ENCODE results near the gene SAA1. TPM values are rescaled to one million over a fixed set of nuclear protein-coding genes. Genes with fewer than 3 reads are reported as not detected.

Gene SAA1
- total RNA-seq, 1 donor from 2014 or later, result not detected

DNA sequence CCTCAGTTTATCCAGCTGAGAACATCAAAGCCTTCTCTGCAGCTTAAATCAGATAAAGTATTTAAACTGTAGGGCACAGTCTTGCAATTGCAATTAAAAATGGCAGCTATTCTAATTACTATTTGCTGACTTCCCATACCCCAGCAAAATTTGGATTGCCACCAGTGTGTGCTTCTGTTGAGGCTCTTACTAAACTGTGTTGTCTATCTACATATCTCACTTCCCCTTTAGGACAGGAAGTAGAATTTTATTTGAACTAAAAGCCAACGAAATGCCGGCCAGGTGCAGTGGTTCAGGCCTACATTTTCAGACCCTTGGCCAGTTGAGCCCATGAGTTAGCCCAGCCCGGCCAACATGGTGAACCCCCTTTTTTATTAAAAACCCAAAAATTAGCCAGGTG is 36.6 kb upstream of the SAA1 start:
- no peak overlapping the region for H3K4me3 Mint-ChIP-seq
- ATAC-seq (ENCODE audit: low read depth), result peak; percentile 96
- no peaks in the 10 kb centered on the region for H3K9me3 Mint-ChIP-seq
- TF ChIP-seq, protein P1, sequence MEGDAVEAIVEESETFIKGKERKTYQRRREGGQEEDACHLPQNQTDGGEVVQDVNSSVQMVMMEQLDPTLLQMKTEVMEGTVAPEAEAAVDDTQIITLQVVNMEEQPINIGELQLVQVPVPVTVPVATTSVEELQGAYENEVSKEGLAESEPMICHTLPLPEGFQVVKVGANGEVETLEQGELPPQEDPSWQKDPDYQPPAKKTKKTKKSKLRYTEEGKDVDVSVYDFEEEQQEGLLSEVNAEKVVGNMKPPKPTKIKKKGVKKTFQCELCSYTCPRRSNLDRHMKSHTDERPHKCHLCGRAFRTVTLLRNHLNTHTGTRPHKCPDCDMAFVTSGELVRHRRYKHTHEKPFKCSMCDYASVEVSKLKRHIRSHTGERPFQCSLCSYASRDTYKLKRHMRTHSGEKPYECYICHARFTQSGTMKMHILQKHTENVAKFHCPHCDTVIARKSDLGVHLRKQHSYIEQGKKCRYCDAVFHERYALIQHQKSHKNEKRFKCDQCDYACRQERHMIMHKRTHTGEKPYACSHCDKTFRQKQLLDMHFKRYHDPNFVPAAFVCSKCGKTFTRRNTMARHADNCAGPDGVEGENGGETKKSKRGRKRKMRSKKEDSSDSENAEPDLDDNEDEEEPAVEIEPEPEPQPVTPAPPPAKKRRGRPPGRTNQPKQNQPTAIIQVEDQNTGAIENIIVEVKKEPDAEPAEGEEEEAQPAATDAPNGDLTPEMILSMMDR (IDR thresholded peaks at IDR 0.05), result no peak
- ChIA-PET POLR2A (interaction anchor here (1.0 to 2.1 kb wide), 2 partner anchors 93 to 165 kb away, joined by 3 to 14 read pairs; partner anchors contain the start of genes GTF2H1, HPS5 and LDHA), CTCF (no interaction called here)
- DNase-seq, result no peak
- H3K27me3 Mint-ChIP-seq, result no peaks in the 10 kb centered on the region
- peak overlapping the region; percentile 51 for H3K27ac Mint-ChIP-seq
- no peaks in the 10 kb centered on the region for H3K36me3 Mint-ChIP-seq (ENCODE audit: low read depth)
- peaks cover 22% of the 10 kb centered on the region for H3K4me1 Mint-ChIP-seq
- intact Hi-C loops (cut with micrococcal nuclease), result no loop called here

DNA sequence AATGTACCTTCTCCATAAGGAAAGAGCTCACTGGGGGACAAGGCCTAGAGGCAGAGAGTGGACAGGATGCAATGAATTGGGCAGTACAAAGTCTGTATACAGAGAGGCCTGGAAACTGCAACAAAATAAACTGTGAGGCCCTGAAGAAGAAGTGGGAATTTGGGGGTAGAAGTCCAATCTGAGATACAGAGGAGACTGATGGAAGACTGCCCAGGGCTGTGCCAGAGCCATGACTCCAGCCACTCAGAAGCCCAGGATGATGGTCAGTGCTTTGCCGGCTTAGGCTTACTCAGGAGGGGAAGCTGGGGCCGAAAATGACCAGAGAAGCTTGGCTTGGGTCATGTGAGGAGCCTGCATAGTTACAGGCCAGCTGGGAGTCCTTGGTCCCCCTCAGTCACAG is 35.2 kb upstream of the SAA1 start:
- H3K36me3 Mint-ChIP-seq (ENCODE audit: low read depth), result no peaks in the 10 kb centered on the region
- H3K27me3 Mint-ChIP-seq, result peaks cover under 1% of the 10 kb centered on the region
- H3K4me1 Mint-ChIP-seq, result peaks cover 20% of the 10 kb centered on the region
- ChIA-PET CTCF (interaction anchor here (1.1 kb wide), 1 partner anchor 13 kb away, joined by 3 read pairs; no protein-coding TSS in a partner anchor), POLR2A (no interaction called here)
- H3K9me3 Mint-ChIP-seq, result no peaks in the 10 kb centered on the region
- no peak for DNase-seq
- H3K4me3 Mint-ChIP-seq, result no peak overlapping the region
- no peak overlapping the region for H3K27ac Mint-ChIP-seq
- no peak for ATAC-seq (ENCODE audit: low read depth)
- TF ChIP-seq, protein P1 (IDR thresholded peaks at IDR 0.05), result no peak
- intact Hi-C loops (cut with micrococcal nuclease), result loop anchor here (10.0 kb wide), 1 partner anchor 216 kb away; the partner anchor contains the start of gene SERGEF

DNA sequence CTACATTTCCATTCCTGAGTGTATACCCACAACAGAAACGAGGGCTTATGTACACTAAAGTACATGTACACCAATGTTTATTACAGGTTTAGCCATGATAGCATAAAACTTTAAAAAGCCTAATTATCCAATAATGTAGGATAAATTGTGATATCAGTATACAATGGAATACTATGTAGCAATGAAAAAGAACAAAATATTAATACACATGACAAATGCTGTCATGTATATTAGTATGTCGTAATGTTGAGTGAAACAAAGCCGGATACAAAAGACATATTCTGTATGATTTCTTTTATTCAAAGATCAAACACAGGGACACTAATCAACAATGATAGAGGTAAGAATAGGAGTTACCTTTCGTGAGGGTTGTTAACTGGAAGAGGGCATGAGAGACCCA is 32.2 kb upstream of the SAA1 start:
- no peaks in the 10 kb centered on the region for H3K9me3 Mint-ChIP-seq
- H3K4me3 Mint-ChIP-seq, result no peak overlapping the region
- peaks cover 17% of the 10 kb centered on the region for H3K27me3 Mint-ChIP-seq
- intact Hi-C loops (cut with micrococcal nuclease), result loop anchor here (10.0 kb wide), 1 partner anchor 219 kb away; the partner anchor contains the start of gene SERGEF
- ATAC-seq (ENCODE audit: low read depth) (no peak), DNase-seq (no peak)
- ChIA-PET POLR2A (no interaction called here), CTCF (interaction anchor here (0.9 kb wide), 1 partner anchor 10 kb away, joined by 4 read pairs; no protein-coding TSS in a partner anchor)
- no peaks in the 10 kb centered on the region for H3K36me3 Mint-ChIP-seq (ENCODE audit: low read depth)
- TF ChIP-seq, protein P1 (IDR thresholded peaks at IDR 0.05), result no peak
- H3K4me1 Mint-ChIP-seq, result peaks cover 9% of the 10 kb centered on the region
- H3K27ac Mint-ChIP-seq, result no peak overlapping the region

DNA sequence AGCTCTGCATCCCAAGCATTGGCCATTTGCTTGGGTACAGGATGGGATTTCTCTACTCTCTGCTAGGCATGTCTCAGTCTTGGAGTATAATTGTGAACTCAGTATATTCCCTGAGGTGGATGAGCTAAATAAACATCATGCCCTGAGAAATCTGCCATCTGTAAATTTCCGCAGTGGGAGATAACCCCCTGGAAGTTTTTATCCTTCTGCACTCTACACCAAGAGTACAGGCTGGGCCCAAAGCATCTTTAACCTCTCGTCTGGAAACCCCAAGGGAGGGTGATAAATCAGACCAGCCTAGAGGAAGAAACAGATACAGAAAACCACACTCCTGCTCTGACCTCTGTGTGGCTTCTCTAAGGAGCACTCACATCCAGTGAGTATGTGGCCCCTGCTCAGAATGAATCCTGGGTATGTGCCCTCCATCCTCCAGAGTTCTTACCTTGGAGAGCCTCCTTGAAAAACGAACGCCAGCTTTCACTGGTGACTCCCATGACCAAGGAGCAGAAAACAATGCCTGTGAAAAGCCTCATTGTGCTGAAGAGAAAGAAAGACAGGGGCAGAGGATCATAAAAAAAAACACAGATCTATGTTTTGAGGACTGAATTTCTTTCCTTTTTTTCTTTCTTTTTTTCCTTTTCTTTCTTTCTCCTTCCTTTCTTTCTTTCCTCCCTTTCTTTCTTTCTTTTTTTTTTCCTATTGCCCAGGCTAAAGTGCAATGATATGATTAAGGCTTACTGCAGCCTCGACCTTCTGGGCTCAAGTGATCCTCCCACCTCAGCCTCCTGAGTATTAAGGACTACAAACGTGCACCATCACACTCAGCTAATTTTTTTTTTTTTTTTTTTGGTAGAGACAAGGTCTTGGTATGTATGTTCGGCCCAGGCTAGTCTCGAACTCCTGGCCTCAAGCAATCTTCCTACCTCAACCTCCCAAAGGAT is 30.4 kb upstream of the SAA1 start:
- Mint-ChIP-seq H3K4me3 (no peak overlapping the region), H3K36me3 (ENCODE audit: low read depth) (no peaks in the 10 kb centered on the region), H3K9me3 (peaks cover under 1% of the 10 kb centered on the region), H3K27ac (no peak overlapping the region), H3K27me3 (peaks cover 30% of the 10 kb centered on the region), H3K4me1 (no peaks in the 10 kb centered on the region)
- DNase-seq, result no peak
- POLR2A ChIA-PET, result interaction anchor here (0.6 to 0.7 kb wide), 2 partner anchors 124 to 427 kb away, joined by 3 read pairs; no protein-coding TSS in a partner anchor
- TF ChIP-seq, protein P1 (IDR thresholded peaks at IDR 0.05), result no peak
- CTCF ChIA-PET, result no interaction called here
- intact Hi-C loops (cut with micrococcal nuclease), result loop anchor here (10.0 kb wide), 1 partner anchor 221 kb away; the partner anchor contains the start of gene SERGEF
- ATAC-seq (ENCODE audit: low read depth), result no peak

Measured in activated B cell treated with CpG ODN at 0.5 μM for 24 hours (primary cell).